ENCODE measurements around the gene FBXL20. TPM values are rescaled to one million over a fixed set of nuclear protein-coding genes. Genes with fewer than 3 reads are reported as not detected.

Gene FBXL20
- total and polyA plus RNA-seq, 4 donors: 1.6 to 8.4 (median 5.2) TPM

DNA sequence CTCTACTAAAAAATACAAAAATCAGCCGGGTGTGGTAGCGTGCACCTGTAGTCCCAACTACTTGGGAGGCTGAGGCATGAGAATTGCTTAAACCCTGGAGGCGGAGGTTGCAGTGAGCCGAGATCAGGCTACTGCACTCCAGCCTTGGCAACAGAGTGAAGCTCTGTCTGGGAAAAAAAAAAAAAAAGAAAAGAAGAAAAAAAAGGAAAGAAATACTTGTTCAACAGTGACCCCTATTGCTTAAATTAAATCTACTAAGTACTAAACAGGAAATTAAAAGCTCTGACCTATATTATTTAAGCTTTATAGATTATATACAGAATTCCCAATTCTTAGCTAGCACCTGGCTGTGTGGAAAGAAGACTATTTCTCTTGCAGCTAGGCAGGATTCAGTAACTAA lies 48.9 kb downstream of the FBXL20 start:
- no peaks in the 10 kb centered on the region for H3K27me3 ChIP-seq (ENCODE audit: control insufficient read depth in 4 of 4, insufficient read depth in 4 of 4, low read length in 3 of 4)
- H3K4me1 ChIP-seq (ENCODE audit: control insufficient read depth in 4 of 4, insufficient read depth in 4 of 4, low read length in 3 of 4): peaks cover 0 to 6% (median 0%) of the 10 kb centered on the region in 4 donors
- 72% methylated on average over 4 of the region's 4 CpGs for WGBS
- no peaks in the 10 kb centered on the region for H3K9me3 ChIP-seq (ENCODE audit: control insufficient read depth in 4 of 4, low read length in 3 of 4)
- no peak overlapping the region for H3K9ac ChIP-seq (ENCODE audit: low read depth in 1 of 2, low read length in 2 of 2)
- no peak overlapping the region for H3K4me3 ChIP-seq (ENCODE audit: low read depth in 1 of 3, low read length in 3 of 3)
- no peak for DNase-seq (ENCODE audit: low spot score)
- no peaks in the 10 kb centered on the region for H3K36me3 ChIP-seq (ENCODE audit: control insufficient read depth in 4 of 4, insufficient read depth in 3 of 4, low read depth in 1 of 4, low read length in 3 of 4)
- TF ChIP-seq RAD21 (IDR thresholded peaks at IDR 0.05) (peak; percentile 16 to 43), HNF4A (conservative IDR thresholded peaks at IDR 0.05) (no peak), HNF4G (IDR thresholded peaks at IDR 0.05) (no peak)
- TF ChIP-seq, protein P1, sequence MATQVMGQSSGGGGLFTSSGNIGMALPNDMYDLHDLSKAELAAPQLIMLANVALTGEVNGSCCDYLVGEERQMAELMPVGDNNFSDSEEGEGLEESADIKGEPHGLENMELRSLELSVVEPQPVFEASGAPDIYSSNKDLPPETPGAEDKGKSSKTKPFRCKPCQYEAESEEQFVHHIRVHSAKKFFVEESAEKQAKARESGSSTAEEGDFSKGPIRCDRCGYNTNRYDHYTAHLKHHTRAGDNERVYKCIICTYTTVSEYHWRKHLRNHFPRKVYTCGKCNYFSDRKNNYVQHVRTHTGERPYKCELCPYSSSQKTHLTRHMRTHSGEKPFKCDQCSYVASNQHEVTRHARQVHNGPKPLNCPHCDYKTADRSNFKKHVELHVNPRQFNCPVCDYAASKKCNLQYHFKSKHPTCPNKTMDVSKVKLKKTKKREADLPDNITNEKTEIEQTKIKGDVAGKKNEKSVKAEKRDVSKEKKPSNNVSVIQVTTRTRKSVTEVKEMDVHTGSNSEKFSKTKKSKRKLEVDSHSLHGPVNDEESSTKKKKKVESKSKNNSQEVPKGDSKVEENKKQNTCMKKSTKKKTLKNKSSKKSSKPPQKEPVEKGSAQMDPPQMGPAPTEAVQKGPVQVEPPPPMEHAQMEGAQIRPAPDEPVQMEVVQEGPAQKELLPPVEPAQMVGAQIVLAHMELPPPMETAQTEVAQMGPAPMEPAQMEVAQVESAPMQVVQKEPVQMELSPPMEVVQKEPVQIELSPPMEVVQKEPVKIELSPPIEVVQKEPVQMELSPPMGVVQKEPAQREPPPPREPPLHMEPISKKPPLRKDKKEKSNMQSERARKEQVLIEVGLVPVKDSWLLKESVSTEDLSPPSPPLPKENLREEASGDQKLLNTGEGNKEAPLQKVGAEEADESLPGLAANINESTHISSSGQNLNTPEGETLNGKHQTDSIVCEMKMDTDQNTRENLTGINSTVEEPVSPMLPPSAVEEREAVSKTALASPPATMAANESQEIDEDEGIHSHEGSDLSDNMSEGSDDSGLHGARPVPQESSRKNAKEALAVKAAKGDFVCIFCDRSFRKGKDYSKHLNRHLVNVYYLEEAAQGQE (IDR thresholded peaks at IDR 0.05): no peak
- H3K27ac ChIP-seq (ENCODE audit: low read depth in 1 of 2, low read length in 2 of 2): no peak overlapping the region

DNA sequence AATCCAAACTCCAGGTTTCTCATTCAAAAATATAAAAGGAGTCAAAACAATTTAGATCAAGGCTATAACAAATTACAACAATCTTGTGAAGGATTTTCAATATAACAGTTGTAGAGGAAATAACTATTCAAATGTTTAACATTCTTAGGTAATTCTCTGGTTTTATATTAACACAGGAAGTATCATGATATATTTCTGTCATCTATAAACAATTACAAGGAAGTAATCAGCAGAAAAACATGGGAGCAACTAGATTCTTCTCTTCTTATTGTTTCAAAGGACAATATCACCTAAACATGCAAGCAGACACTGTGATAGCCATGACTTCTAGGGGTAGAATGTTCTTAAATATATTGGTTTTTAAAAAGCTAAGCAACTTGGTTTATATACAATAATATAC lies 49.9 kb downstream of the FBXL20 start:
- TF ChIP-seq EGR1 (IDR thresholded peaks at IDR 0.05; ENCODE audit: low read depth in 2 of 2) (no peak), HNF4G (IDR thresholded peaks at IDR 0.05) (no peak), RAD21 (IDR thresholded peaks at IDR 0.05) (no peak), RXRA (IDR thresholded peaks at IDR 0.05) (no peak), YY1 (IDR thresholded peaks at IDR 0.05) (no peak), TAF1 (conservative IDR thresholded peaks at IDR 0.05) (no peak), NR2F2 (IDR thresholded peaks at IDR 0.05) (no peak), HNF4A (conservative IDR thresholded peaks at IDR 0.05) (no peak)
- TF ChIP-seq, protein P2, sequence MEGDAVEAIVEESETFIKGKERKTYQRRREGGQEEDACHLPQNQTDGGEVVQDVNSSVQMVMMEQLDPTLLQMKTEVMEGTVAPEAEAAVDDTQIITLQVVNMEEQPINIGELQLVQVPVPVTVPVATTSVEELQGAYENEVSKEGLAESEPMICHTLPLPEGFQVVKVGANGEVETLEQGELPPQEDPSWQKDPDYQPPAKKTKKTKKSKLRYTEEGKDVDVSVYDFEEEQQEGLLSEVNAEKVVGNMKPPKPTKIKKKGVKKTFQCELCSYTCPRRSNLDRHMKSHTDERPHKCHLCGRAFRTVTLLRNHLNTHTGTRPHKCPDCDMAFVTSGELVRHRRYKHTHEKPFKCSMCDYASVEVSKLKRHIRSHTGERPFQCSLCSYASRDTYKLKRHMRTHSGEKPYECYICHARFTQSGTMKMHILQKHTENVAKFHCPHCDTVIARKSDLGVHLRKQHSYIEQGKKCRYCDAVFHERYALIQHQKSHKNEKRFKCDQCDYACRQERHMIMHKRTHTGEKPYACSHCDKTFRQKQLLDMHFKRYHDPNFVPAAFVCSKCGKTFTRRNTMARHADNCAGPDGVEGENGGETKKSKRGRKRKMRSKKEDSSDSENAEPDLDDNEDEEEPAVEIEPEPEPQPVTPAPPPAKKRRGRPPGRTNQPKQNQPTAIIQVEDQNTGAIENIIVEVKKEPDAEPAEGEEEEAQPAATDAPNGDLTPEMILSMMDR (IDR thresholded peaks at IDR 0.05; ENCODE audit: low read depth, low read length, missing input control): no peak
- TF ChIP-seq, protein P3, sequence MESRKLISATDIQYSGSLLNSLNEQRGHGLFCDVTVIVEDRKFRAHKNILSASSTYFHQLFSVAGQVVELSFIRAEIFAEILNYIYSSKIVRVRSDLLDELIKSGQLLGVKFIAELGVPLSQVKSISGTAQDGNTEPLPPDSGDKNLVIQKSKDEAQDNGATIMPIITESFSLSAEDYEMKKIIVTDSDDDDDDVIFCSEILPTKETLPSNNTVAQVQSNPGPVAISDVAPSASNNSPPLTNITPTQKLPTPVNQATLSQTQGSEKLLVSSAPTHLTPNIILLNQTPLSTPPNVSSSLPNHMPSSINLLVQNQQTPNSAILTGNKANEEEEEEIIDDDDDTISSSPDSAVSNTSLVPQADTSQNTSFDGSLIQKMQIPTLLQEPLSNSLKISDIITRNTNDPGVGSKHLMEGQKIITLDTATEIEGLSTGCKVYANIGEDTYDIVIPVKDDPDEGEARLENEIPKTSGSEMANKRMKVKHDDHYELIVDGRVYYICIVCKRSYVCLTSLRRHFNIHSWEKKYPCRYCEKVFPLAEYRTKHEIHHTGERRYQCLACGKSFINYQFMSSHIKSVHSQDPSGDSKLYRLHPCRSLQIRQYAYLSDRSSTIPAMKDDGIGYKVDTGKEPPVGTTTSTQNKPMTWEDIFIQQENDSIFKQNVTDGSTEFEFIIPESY (IDR thresholded peaks at IDR 0.05): no peak
- TF ChIP-seq, protein P1 (IDR thresholded peaks at IDR 0.05): no peak
- no peak overlapping the region for H3K27ac ChIP-seq (ENCODE audit: low read depth in 1 of 2, low read length in 2 of 2)
- no peak for DNase-seq (ENCODE audit: low spot score)
- no peaks in the 10 kb centered on the region for H3K9me3 ChIP-seq (ENCODE audit: control insufficient read depth in 4 of 4, low read length in 3 of 4)
- H3K4me3 ChIP-seq (ENCODE audit: low read depth in 1 of 3, low read length in 3 of 3): no peak overlapping the region
- H3K36me3 ChIP-seq (ENCODE audit: control insufficient read depth in 4 of 4, insufficient read depth in 3 of 4, low read depth in 1 of 4, low read length in 3 of 4): no peaks in the 10 kb centered on the region
- peaks cover 0 to 6% (median 0%) of the 10 kb centered on the region in 4 donors for H3K4me1 ChIP-seq (ENCODE audit: control insufficient read depth in 4 of 4, insufficient read depth in 4 of 4, low read length in 3 of 4)
- H3K27me3 ChIP-seq (ENCODE audit: control insufficient read depth in 4 of 4, insufficient read depth in 4 of 4, low read length in 3 of 4): no peaks in the 10 kb centered on the region
- peak overlapping the region in 1 of 2 donors; percentile 39 for H3K9ac ChIP-seq (ENCODE audit: low read depth in 1 of 2, low read length in 2 of 2)

All from liver (tissue), 9 donors.